ENCODE measurements around the gene HSF5. TPM values are rescaled to one million over a fixed set of nuclear protein-coding genes. Genes with fewer than 3 reads are reported as not detected.

Gene HSF5
- total RNA-seq, 1 experiment from 2014 or later = not detected

- Histone ChIP-seq H2BK5ac (ENCODE audit: insufficient read length, low read length) (no peak overlapping the region), H3K4me2 (ENCODE audit: insufficient read depth, insufficient read length, low read length) (no peak overlapping the region), H2BK12ac (ENCODE audit: insufficient read length, low read depth, low read length) (no peak overlapping the region), H3K27ac (ENCODE audit: insufficient read length, low read depth, low read length) (no peak overlapping the region), H3K9ac (ENCODE audit: extremely low read depth, insufficient read length, low read length) (no peak overlapping the region), H2AK5ac (ENCODE audit: insufficient read length, low read length) (no peak overlapping the region), H3K23ac (ENCODE audit: insufficient read length, low read depth, low read length) (no peak overlapping the region), H4K91ac (ENCODE audit: insufficient read length, low read depth, low read length) (no peak overlapping the region), H4K20me1 (ENCODE audit: control insufficient read depth, insufficient read depth, insufficient read length) (no peaks in the 10 kb centered on the region), H2BK20ac (ENCODE audit: low read depth, low read length, poor library complexity, severe bottlenecking) (no peak overlapping the region), H4K8ac (replicated peaks; ENCODE audit: insufficient read length, low read depth, low read length) (no peak overlapping the region), H3K79me2 (ENCODE audit: insufficient read depth, low read length) (no peaks in the 10 kb centered on the region), H3K56ac (ENCODE audit: insufficient read length, low read depth, low read length) (no peak overlapping the region), H4K5ac (ENCODE audit: insufficient read length, low read depth, low read length) (no peak overlapping the region), H2BK15ac (ENCODE audit: low read depth, low read length) (no peak overlapping the region), H3K27me3 (ENCODE audit: insufficient read depth, low read length) (no peaks in the 10 kb centered on the region), H3T11ph (ENCODE audit: low read length) (no peak overlapping the region), H3K18ac (ENCODE audit: insufficient read length, low read depth, low read length) (no peak overlapping the region), H3K23me2 (ENCODE audit: insufficient read length, low read depth, low read length, poor library complexity, severe bottlenecking) (no peaks in the 10 kb centered on the region), H2BK120ac (ENCODE audit: low read depth, low read length, poor library complexity, severe bottlenecking) (no peak overlapping the region), H3K4me1 (ENCODE audit: insufficient read depth, low read length) (no peaks in the 10 kb centered on the region), H3K4ac (ENCODE audit: low read depth, low read length) (no peak overlapping the region), H3K79me1 (ENCODE audit: insufficient read depth, low read depth, low read length, poor library complexity, severe bottlenecking) (no peaks in the 10 kb centered on the region), H2AFZ (ENCODE audit: low read length) (no peak overlapping the region), H3K14ac (ENCODE audit: insufficient read depth, low read length) (no peak overlapping the region), H3K9me3 (ENCODE audit: control insufficient read depth, low read depth, low read length) (no peaks in the 10 kb centered on the region)
- Mint-ChIP-seq H3K36me3 (ENCODE audit: insufficient read depth in 1 of 3, low read depth in 3 of 3) (no peaks in the 10 kb centered on the region), H3K9me3 (no peaks in the 10 kb centered on the region), H3K4me3 (no peak overlapping the region), H3K4me1 (no peaks in the 10 kb centered on the region), H3K27ac (no peak overlapping the region), H3K27me3 (ENCODE audit: low read depth) (peaks cover 9% of the 10 kb centered on the region)
- no CpG with 5 or more reads among the region's 6 CpGs for WGBS (ENCODE audit: extremely low coverage, insufficient read length, low lambda C conversion rate)
- TF ChIP-seq CTCF (conservative IDR thresholded peaks at IDR 0.05) = no peak
- DNase-seq = no peak
Observed at GRCh38 chr17:58470356-58470755, 17.9 kb downstream of the HSF5 start.

Data from H9 (cell line).